B cell (primary cell): ENCODE results near the gene LRRC40. TPM values are rescaled to one million over a fixed set of nuclear protein-coding genes. Genes with fewer than 3 reads are reported as not detected.

Source experiments
- ATAC-seq: fragments of 200-7000 bp; cut with Tn5 transposase; one replicate; pipeline ENCODE4 v1.10.0; 2021; ENCODE audit warnings: low read depth, mild to moderate bottlenecking, moderate number of reproducible peaks, moderate library complexity
- CTCF ChIA-PET: fragments of 350-600 bp; sonication (Branson Sonifier 250); formaldehyde crosslinking; loops from one replicate; lab custom pipeline; 2021; ENCODE audit warnings: antibody characterized with exemption, inconsistent platforms; lab: Charles Lee
- POLR2A ChIA-PET: fragments of 350-600 bp; sonication (Branson Sonifier 250); formaldehyde crosslinking; loops from one replicate; lab custom pipeline; 2021; ENCODE audit warnings: antibody characterized with exemption; lab: Charles Lee
- DNase-seq: peaks from one replicate; pipeline ENCODE4 v3.0.0; 2013
- H2AFZ ChIP-seq: 2 replicates; pipeline ENCODE4 v1.6.1; 2012; ENCODE audit warnings: mild to moderate bottlenecking, low read depth, low read length; ENCODE audit not compliant: insufficient read depth, poor library complexity, severe bottlenecking
- H3K27ac ChIP-seq, 2 donors: 1 replicate in 1 of 2; 2 replicates in 1 of 2; pipeline ENCODE4 v1.5.1; 2012 to 2013; ENCODE audit warnings: low read length in 2 of 2, mild to moderate bottlenecking in 2 of 2, moderate library complexity in 1 of 2
- H3K27me3 ChIP-seq, 4 experiments: fragments of 200-600 bp in 1 of 4; sonication (generic) in 1 of 4; replicated peaks in 1 of 4; 1 replicate in 2 of 4; 2 replicates in 2 of 4; pipeline versions ENCODE4 v1.6.1 to v1.7.0; 2013 to 2016; ENCODE audit warnings: low read length in 3 of 4, mild to moderate bottlenecking in 2 of 4, mixed read lengths in 1 of 4, moderate library complexity in 1 of 4; ENCODE audit not compliant: insufficient read depth in 4 of 4, control insufficient read depth in 3 of 4; ENCODE audit errors: control extremely low read depth in 1 of 4
- H3K36me3 ChIP-seq, 2 experiments: replicated peaks in 1 of 2; 1 replicate in 1 of 2; 2 replicates in 1 of 2; pipeline versions ENCODE4 v1.6.1 to v1.7.1; 2013; ENCODE audit warnings: low read length in 1 of 2; ENCODE audit not compliant: insufficient read depth in 2 of 2, control insufficient read depth in 1 of 2; ENCODE audit errors: control extremely low read depth in 1 of 2, extremely low read depth in 1 of 2
- H3K4me1 ChIP-seq, 2 donors: fragments of 200-600 bp in 1 of 2; sonication (generic) in 1 of 2; 1 replicate in 1 of 2; 2 replicates in 1 of 2; pipeline versions ENCODE4 v1.5.1 to v1.6.1; 2013 to 2017; ENCODE audit warnings: low read length in 2 of 2; ENCODE audit not compliant: control insufficient read depth in 2 of 2, insufficient read depth in 2 of 2
- H3K4me2 ChIP-seq: replicated peaks from 2 replicates; pipeline ENCODE3; 2012; ENCODE audit warnings: mild to moderate bottlenecking, low read depth, low read length; ENCODE audit not compliant: poor library complexity, severe bottlenecking
- H3K4me3 ChIP-seq, 5 experiments: fragments of 200-600 bp in 1 of 5; sonication (generic) in 1 of 5; 1 replicate in 3 of 5; 2 replicates in 2 of 5; pipeline versions ENCODE4 v1.5.1 to v1.7.0; 2011 to 2016; ENCODE audit warnings: low read length in 4 of 5, mild to moderate bottlenecking in 4 of 5, low read depth in 2 of 5, control low read depth in 1 of 5, moderate library complexity in 1 of 5; ENCODE audit not compliant: insufficient read depth in 1 of 5; ENCODE audit errors: control extremely low read depth in 1 of 5, extremely low read depth in 1 of 5
- H3K79me2 ChIP-seq: fragments of 200-600 bp; sonication (generic); one replicate; pipeline ENCODE4 v1.6.0; 2016; ENCODE audit warnings: low read length; ENCODE audit not compliant: control insufficient read depth, insufficient read depth
- H3K9ac ChIP-seq: fragments of 200-600 bp; sonication (generic); 2 replicates; pipeline ENCODE4 v1.6.1; 2017; ENCODE audit warnings: mild to moderate bottlenecking, low read length, moderate library complexity
- H3K9me3 ChIP-seq, 3 donors: one replicate each; pipeline versions ENCODE4 v1.6.1 to v1.7.1; 2013; ENCODE audit warnings: low read length in 2 of 3; ENCODE audit not compliant: control insufficient read depth in 2 of 3, insufficient read depth in 1 of 3; ENCODE audit errors: control extremely low read depth in 1 of 3
- H4K20me1 ChIP-seq: 2 replicates; pipeline ENCODE4 v1.6.0; 2012; ENCODE audit warnings: mild to moderate bottlenecking, low read length; ENCODE audit not compliant: insufficient read depth, control insufficient read depth, poor library complexity, severe bottlenecking
- H3K27ac Mint-ChIP-seq: one replicate; pipeline ENCODE4 v1.8.0; 2021; ENCODE audit warnings: mixed read lengths
- H3K27me3 Mint-ChIP-seq: one replicate; pipeline ENCODE4 v1.8.0; 2021; ENCODE audit warnings: mixed read lengths
- H3K4me1 Mint-ChIP-seq: one replicate; pipeline ENCODE4 v1.8.0; 2021; ENCODE audit warnings: mixed read lengths
- H3K4me3 Mint-ChIP-seq: one replicate; pipeline ENCODE4 v1.8.0; 2021; ENCODE audit warnings: mixed read lengths
- H3K9me3 Mint-ChIP-seq: one replicate; pipeline ENCODE4 v1.8.0; 2022; ENCODE audit warnings: mixed read lengths; ENCODE audit not compliant: insufficient read depth
- CTCF ChIP-seq: fragments of 200-600 bp; IDR thresholded peaks from one replicate; pipeline ENCODE4 v1.8.0; 2022; ENCODE audit warnings: antibody characterized with exemption, mild to moderate bottlenecking
- EZH2 ChIP-seq: IDR thresholded peaks from 2 replicates; pipeline ENCODE4 v1.6.1; 2012; ENCODE audit warnings: borderline replicate concordance, low read depth, mild to moderate bottlenecking, moderate library complexity, low read length; ENCODE audit not compliant: insufficient read depth, poor library complexity, severe bottlenecking
- WGBS: methylation state at CpG from one replicate; pipeline ENCODE4 v1.1.5; 2013; ENCODE audit warnings: missing lambda C conversion rate; ENCODE audit not compliant: insufficient coverage; 5-methylcytosine and 5-hydroxymethylcytosine counted together
- intact Hi-C: fragments of 100-400 bp; cut with micrococcal nuclease; formaldehyde crosslinking; loops from one replicate; pipeline ENCODE4 v1.10.0; 2022
- polyA plus RNA-seq: library from polyadenylated mRNA; depleted of rRNA; stranded (reverse); fragments of >200 nt; gene quantifications from 2 replicates; pipeline ENCODE4 v1.2.3, GENCODE V29; 2012
- total RNA-seq, 2 donors: library from RNA; stranded (reverse); fragments of 120-200 nt in 1 of 2; gene quantifications; 1 replicate in 1 of 2; 2 replicates in 1 of 2; pipeline versions ENCODE4 v1.2.3 to v1.2.4, GENCODE V29; 2013 to 2022

Gene LRRC40
- total and polyA plus RNA-seq, 2 donors (not counting 1 experiment from before 2014, with no cell fraction given) = 4.4 to 14.5 TPM

- TF ChIP-seq CTCF (no peak), EZH2 (no peak)
- peaks cover 38% of the 10 kb centered on the region for H3K4me1 Mint-ChIP-seq
- H3K4me3 Mint-ChIP-seq = no peak overlapping the region
- ChIA-PET POLR2A (interaction anchor here (0.7 kb wide), 1 partner anchor 23 kb away, joined by 3 read pairs; no protein-coding TSS in a partner anchor), CTCF (no interaction called here)
- DNase-seq = no peak
- 95% methylated on average over 3 of the region's 4 CpGs for WGBS
- no peak overlapping the region for H3K27ac Mint-ChIP-seq
- no peak for ATAC-seq
- no peak overlapping the region for H3K9ac ChIP-seq
- H3K79me2 ChIP-seq = peaks cover 88% of the 10 kb centered on the region
- H3K27ac ChIP-seq = no peak overlapping the region
- H2AFZ ChIP-seq = no peak overlapping the region
- H3K27me3 ChIP-seq = no peaks in the 10 kb centered on the region
- no peaks in the 10 kb centered on the region for H4K20me1 ChIP-seq
- no peak overlapping the region for H3K4me2 ChIP-seq
- no peaks in the 10 kb centered on the region for H3K9me3 Mint-ChIP-seq
- no peaks in the 10 kb centered on the region for H3K27me3 Mint-ChIP-seq
- no peaks in the 10 kb centered on the region for H3K9me3 ChIP-seq
- no peaks in the 10 kb centered on the region for H3K36me3 ChIP-seq
- H3K4me3 ChIP-seq = no peak overlapping the region
- peaks cover 6 to 13% of the 10 kb centered on the region in 2 donors for H3K4me1 ChIP-seq
- intact Hi-C loops = no loop called here
These were observed 5.3 kb downstream of the LRRC40 start for GRCh38 chr1:70200065-70200464.

GRCh38 chr1:70196333-70196732 lies 9.0 kb downstream of the LRRC40 start:
- no peak overlapping the region for H3K4me3 ChIP-seq
- Mint-ChIP-seq H3K4me3 (no peak overlapping the region), H3K9me3 (no peaks in the 10 kb centered on the region), H3K27me3 (no peaks in the 10 kb centered on the region), H3K4me1 (peaks cover 13% of the 10 kb centered on the region), H3K27ac (no peak overlapping the region)
- no peaks in the 10 kb centered on the region for H3K4me1 ChIP-seq
- H4K20me1 ChIP-seq = no peaks in the 10 kb centered on the region
- DNase-seq (no peak), ATAC-seq (no peak)
- WGBS = no CpG with 5 or more reads among the region's 3 CpGs
- TF ChIP-seq EZH2 (no peak), CTCF (no peak)
- H3K79me2 ChIP-seq = peaks cover 87% of the 10 kb centered on the region
- H3K36me3 ChIP-seq = no peaks in the 10 kb centered on the region
- H3K27me3 ChIP-seq = no peaks in the 10 kb centered on the region
- ChIA-PET CTCF (no interaction called here), POLR2A (no interaction called here)
- H3K27ac ChIP-seq = no peak overlapping the region
- no peak overlapping the region for H2AFZ ChIP-seq
- no peaks in the 10 kb centered on the region for H3K9me3 ChIP-seq
- H3K4me2 ChIP-seq = no peak overlapping the region
- intact Hi-C loops = no loop called here
- H3K9ac ChIP-seq = no peak overlapping the region
